K562 (cell line): Measurements from ENCODE around the gene INS. TPM values are rescaled to one million over a fixed set of nuclear protein-coding genes. Genes with fewer than 3 reads are reported as not detected.
A peak's percentile ranks its signal among the peaks of the same experiment; 100 is the strongest.

Experiments used
- ATAC-seq: fragments of 200-7000 bp; cut with Tn5 transposase; 3 replicates; pipeline ENCODE4 v1.9.1; 2020; ENCODE audit warnings: moderate library complexity
- BruUV-seq: library from RNA; stranded (reverse); fragments of 400-500 nt; replicated peaks from 2 replicates; lab custom pipeline; 2021; lab: Mats Ljungman, UMichigan
- CTCF ChIA-PET: fragments of 300-600 bp; formaldehyde crosslinking; extraction: SDS; loops from one replicate; lab custom pipeline; 2021; ENCODE audit warnings: low intra/inter-chr PET ratio; lab: Yijun Ruan, JAX
- POLR2A ChIA-PET: fragments of 300-600, 350-650 bp; sonication (Branson Sonifier 250); formaldehyde crosslinking; extraction: SDS; loops from one replicate; lab custom pipeline; 2021; ENCODE audit warnings: antibody characterized with exemption, inconsistent platforms; lab: Yijun Ruan, JAX
- DNase-seq, 4 experiments: peaks; one replicate each; pipeline versions ENCODE4 v3.0.0 to v3.0.0-alpha.2; 2011 to 2018; ENCODE audit warnings: low spot score in 3 of 4, mixed read lengths in 3 of 4; ENCODE audit errors: extremely low read depth in 1 of 4
- FAIRE-seq: peaks from 2 replicates; lab custom pipeline; 2011; peaks lifted over from hg19 to GRCh38; lab: Jason Lieb, UNC
- H2AFZ ChIP-seq: 2 replicates; pipeline ENCODE4 v1.6.0; 2011; ENCODE audit warnings: low read depth, low read length, control low read depth, inconsistent platforms
- H3K27ac ChIP-seq: fragments of 200-600 bp; 3 replicates; pipeline ENCODE4 v1.8.0; 2011; ENCODE audit warnings: low read depth, mild to moderate bottlenecking, control low read depth, inconsistent platforms, low read length, moderate library complexity, mixed read lengths; ENCODE audit errors: extremely low read depth
- H3K27me3 ChIP-seq, 2 experiments: fragments of 300-600 bp in 1 of 2; 2 replicates in 1 of 2; 3 replicates in 1 of 2; pipeline versions ENCODE4 v1.6.0 to v1.8.0; 2011; ENCODE audit warnings: inconsistent platforms in 2 of 2, low read length in 2 of 2, mild to moderate bottlenecking in 1 of 2, mixed read lengths in 1 of 2, moderate library complexity in 1 of 2; ENCODE audit not compliant: control insufficient read depth in 2 of 2, insufficient read depth in 2 of 2
- H3K36me3 ChIP-seq: fragments of 300-600 bp; 3 replicates; pipeline ENCODE4 v1.8.0; 2011; ENCODE audit warnings: mild to moderate bottlenecking, low read length, inconsistent platforms; ENCODE audit not compliant: control insufficient read depth, insufficient read depth
- H3K4me1 ChIP-seq, 2 experiments: fragments of 200-600 bp in 1 of 2; replicated peaks in 1 of 2; 2 replicates in 1 of 2; 3 replicates in 1 of 2; pipeline versions ENCODE4 v1.5.1 to v1.8.0; 2011; ENCODE audit warnings: inconsistent platforms in 2 of 2, low read length in 2 of 2, mild to moderate bottlenecking in 1 of 2, mixed read lengths in 1 of 2, moderate library complexity in 1 of 2; ENCODE audit not compliant: control insufficient read depth in 2 of 2, insufficient read depth in 2 of 2
- H3K4me2 ChIP-seq: 2 replicates; pipeline ENCODE4 v1.6.1; 2011; ENCODE audit warnings: low read length, control low read depth, inconsistent platforms, mixed read lengths; ENCODE audit not compliant: insufficient read depth
- H3K4me3 ChIP-seq: fragments of 200-600 bp; sonication (generic), shearing (Covaris generic); 2 replicates; pipeline ENCODE4 v1.5.1; 2016; ENCODE audit warnings: control low read depth, inconsistent platforms
- H3K79me2 ChIP-seq: fragments of 200-600 bp; 3 replicates; pipeline ENCODE4 v1.8.0; 2011; ENCODE audit warnings: low read length, inconsistent platforms; ENCODE audit not compliant: control insufficient read depth, insufficient read depth
- H3K9ac ChIP-seq, 2 experiments: 2 replicates each; pipeline versions ENCODE4 v1.6.0 to v1.6.1; 2011; ENCODE audit warnings: low read depth in 2 of 2, low read length in 2 of 2, control low read depth in 1 of 2, inconsistent platforms in 1 of 2, mild to moderate bottlenecking in 1 of 2, mixed read lengths in 1 of 2; ENCODE audit not compliant: insufficient read depth in 1 of 2
- H3K9me1 ChIP-seq: one replicate; pipeline ENCODE4 v1.6.0; 2011; ENCODE audit warnings: inconsistent platforms, mild to moderate bottlenecking, low read length, moderate library complexity; ENCODE audit not compliant: control insufficient read depth, insufficient read depth
- H3K9me3 ChIP-seq: replicated peaks from 2 replicates; pipeline ENCODE4 v1.5.1; 2011; ENCODE audit warnings: low read depth, low read length, inconsistent platforms; ENCODE audit not compliant: control insufficient read depth, insufficient read depth
- H4K20me1 ChIP-seq: replicated peaks from 2 replicates; pipeline ENCODE4 v1.6.1; 2011; ENCODE audit warnings: low read length, inconsistent platforms, mixed read lengths; ENCODE audit not compliant: control insufficient read depth, insufficient read depth
- FOXK2 ChIP-seq, 2 experiments: fragments of 450-650 bp; IDR thresholded peaks in 1 of 2; conservative IDR thresholded peaks in 1 of 2; 2 replicates each; pipeline ENCODE4 v1.6.1; 2016; ENCODE audit warnings: low read depth in 2 of 2, mild to moderate bottlenecking in 1 of 2
- MCM5 ChIP-seq: fragments of 450-650 bp; IDR thresholded peaks from 2 replicates; pipeline ENCODE4 v1.6.1; 2016; ENCODE audit warnings: low read depth
- MXD1 ChIP-seq: fragments of 250-450 bp; sonication (Bioruptor Pico); IDR thresholded peaks from 2 replicates; pipeline ENCODE4 v1.8.0; 2021; ENCODE audit warnings: borderline replicate concordance, mild to moderate bottlenecking, moderate library complexity; ENCODE audit not compliant: poor library complexity, severe bottlenecking
- RBM34 ChIP-seq: fragments of 200-400 bp; formaldehyde crosslinking; IDR thresholded peaks from 2 replicates; pipeline ENCODE4 v1.6.1; 2018; ENCODE audit warnings: low read length, borderline replicate concordance; ENCODE audit not compliant: insufficient read depth
- WGBS: fragments of 100-300 bp; shearing (Covaris generic); methylation state at CpG from one replicate; pipeline ENCODE4 v1.1.6; 2016; ENCODE audit warnings: low coverage, mixed read lengths; ENCODE audit not compliant: insufficient coverage; ENCODE audit errors: missing lambda C conversion rate; 5-methylcytosine and 5-hydroxymethylcytosine counted together
- in situ Hi-C: fragments of 300-500 bp; cut with MboI; formaldehyde crosslinking; loops from 4 replicates; pipeline ENCODE4 v1.15.0; 2018; ENCODE audit warnings: inconsistent platforms, mixed read lengths
- intact Hi-C: fragments of 100-400 bp; cut with micrococcal nuclease; formaldehyde crosslinking; loops from 2 replicates; pipeline ENCODE4 v1.14.2; 2022
- polyA plus RNA-seq, 8 experiments: library from polyadenylated mRNA; depleted of rRNA in 4 of 8; stranded (reverse) in 5 of 8; unstranded in 3 of 8; fragments of >200 nt; fragmentation: Nextera tagmentation in 2 of 8; fragmentation: Illumina TruSeq in 1 of 8; extraction: Ambion mirVana in 2 of 8; extraction: Trizol in 1 of 8; gene quantifications; 2 replicates each; pipeline versions ENCODE4 v1.2.1 to v1.2.3, GENCODE V29; 2011 to 2014; ENCODE audit warnings: inconsistent platforms in 1 of 8, missing spikeins in 1 of 8
- total RNA-seq, 7 experiments: library from RNA; depleted of rRNA in 6 of 7; stranded (reverse); fragments of >200 nt in 6 of 7; fragmentation: Illumina TruSeq in 2 of 7; extraction: Trizol in 2 of 7; gene quantifications; 2 replicates each; pipeline versions ENCODE4 v1.2.1 to v1.2.3, GENCODE V29; 2011 to 2021; ENCODE audit warnings: low replicate concordance in 1 of 7

Gene INS
- total and polyA plus RNA-seq, 9 of the 15 experiments (the other 6 are each of a cell fraction or from before 2014, with no cell fraction given), result not detected

GRCh38 chr11:2138068-2138430 is 23.0 kb downstream of the INS start:
- no peak; the same call in 2 of the 3 replicates for ATAC-seq
- Histone ChIP-seq H3K9me1 (no peaks in the 10 kb centered on the region), H3K9me3 (no peaks in the 10 kb centered on the region), H3K27me3 (peaks cover 10 to 47% of the 10 kb centered on the region in 2 experiments; a peak in 3 of 5 replicates), H3K36me3 (no peaks in the 10 kb centered on the region), H3K4me2 (no peak overlapping the region), H3K9ac (no peak overlapping the region), H4K20me1 (no peaks in the 10 kb centered on the region), H3K27ac (no peak overlapping the region), H3K4me3 (no peak overlapping the region), H3K4me1 (peaks cover 0 to 27% of the 10 kb centered on the region in 2 experiments; a peak in 2 of 5 replicates), H3K79me2 (no peaks in the 10 kb centered on the region), H2AFZ (no peak overlapping the region)
- intact Hi-C loops, result no loop called here
- no peak for FAIRE-seq
- TF ChIP-seq RBM34 (no peak), MCM5 (no peak), FOXK2 (conservative IDR thresholded peaks at IDR 0.05 in 1 of 2, IDR thresholded peaks at IDR 0.05 in 1 of 2; ENCODE audit: low read depth in 2 of 2) (no peak), MXD1 (CRISPR knock-in tag) (no peak)
- 6% methylated on average over 12 of the region's 44 CpGs for WGBS
- in situ Hi-C loops, result no loop called here
- BruUV-seq, result no TSS peak
- ChIA-PET CTCF (no interaction called here), POLR2A (no interaction called here)
- peak in 2 of 4 experiments; percentile 28 for DNase-seq
